Measurements from ENCODE around the gene FNDC1. TPM values are rescaled to one million over a fixed set of nuclear protein-coding genes. Genes with fewer than 3 reads are reported as not detected.

Gene FNDC1
- total and polyA plus RNA-seq, 2 of the 13 experiments (the other 11 are each of a cell fraction or from before 2014, with no cell fraction given): not detected

DNA sequence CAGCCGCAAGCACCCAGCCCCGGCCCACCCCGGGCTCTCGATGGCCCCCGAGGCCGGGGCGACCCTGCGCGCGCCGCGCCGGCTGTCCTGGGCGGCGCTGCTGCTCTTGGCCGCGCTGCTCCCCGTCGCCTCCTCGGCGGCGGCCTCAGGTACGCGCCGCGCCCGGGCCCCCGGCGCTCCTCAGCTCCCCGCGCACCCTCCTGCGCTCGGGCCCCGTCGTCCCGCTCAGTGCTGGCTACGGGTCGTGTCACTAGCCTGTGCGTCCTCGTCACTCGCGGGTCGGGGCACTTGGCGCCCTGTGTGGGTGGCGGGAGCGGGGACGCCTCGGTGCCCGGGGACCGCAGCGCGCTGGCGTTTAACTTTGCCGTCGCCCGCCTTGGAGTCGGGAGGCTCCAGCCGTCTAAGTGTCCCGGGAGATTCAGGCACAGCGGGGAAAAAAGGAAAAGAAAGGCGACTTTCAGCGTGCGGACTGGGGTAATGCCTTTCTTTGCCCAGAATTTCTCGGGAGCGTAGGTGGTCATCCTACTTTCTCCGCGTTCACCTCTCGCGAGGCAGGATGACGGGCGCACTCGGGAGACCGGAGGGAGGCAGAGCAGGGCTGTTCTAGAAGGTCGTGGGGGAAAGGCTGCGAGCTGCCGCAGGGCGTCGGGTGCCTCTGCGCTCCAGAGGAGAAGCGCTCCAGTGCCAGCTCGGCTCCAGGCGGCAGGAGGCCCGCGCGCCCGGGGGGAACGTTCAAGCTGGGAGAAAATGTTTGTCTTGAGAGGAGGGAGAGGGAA is 545 bp downstream of the FNDC1 start (continued):
- TF ChIP-seq, protein P1, sequence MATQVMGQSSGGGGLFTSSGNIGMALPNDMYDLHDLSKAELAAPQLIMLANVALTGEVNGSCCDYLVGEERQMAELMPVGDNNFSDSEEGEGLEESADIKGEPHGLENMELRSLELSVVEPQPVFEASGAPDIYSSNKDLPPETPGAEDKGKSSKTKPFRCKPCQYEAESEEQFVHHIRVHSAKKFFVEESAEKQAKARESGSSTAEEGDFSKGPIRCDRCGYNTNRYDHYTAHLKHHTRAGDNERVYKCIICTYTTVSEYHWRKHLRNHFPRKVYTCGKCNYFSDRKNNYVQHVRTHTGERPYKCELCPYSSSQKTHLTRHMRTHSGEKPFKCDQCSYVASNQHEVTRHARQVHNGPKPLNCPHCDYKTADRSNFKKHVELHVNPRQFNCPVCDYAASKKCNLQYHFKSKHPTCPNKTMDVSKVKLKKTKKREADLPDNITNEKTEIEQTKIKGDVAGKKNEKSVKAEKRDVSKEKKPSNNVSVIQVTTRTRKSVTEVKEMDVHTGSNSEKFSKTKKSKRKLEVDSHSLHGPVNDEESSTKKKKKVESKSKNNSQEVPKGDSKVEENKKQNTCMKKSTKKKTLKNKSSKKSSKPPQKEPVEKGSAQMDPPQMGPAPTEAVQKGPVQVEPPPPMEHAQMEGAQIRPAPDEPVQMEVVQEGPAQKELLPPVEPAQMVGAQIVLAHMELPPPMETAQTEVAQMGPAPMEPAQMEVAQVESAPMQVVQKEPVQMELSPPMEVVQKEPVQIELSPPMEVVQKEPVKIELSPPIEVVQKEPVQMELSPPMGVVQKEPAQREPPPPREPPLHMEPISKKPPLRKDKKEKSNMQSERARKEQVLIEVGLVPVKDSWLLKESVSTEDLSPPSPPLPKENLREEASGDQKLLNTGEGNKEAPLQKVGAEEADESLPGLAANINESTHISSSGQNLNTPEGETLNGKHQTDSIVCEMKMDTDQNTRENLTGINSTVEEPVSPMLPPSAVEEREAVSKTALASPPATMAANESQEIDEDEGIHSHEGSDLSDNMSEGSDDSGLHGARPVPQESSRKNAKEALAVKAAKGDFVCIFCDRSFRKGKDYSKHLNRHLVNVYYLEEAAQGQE (IDR thresholded peaks at IDR 0.05; ENCODE audit: borderline replicate concordance in 1 of 2, low read depth in 1 of 2, low read length in 2 of 2): no peak
- TF ChIP-seq ZNF598 (CRISPR knock-in tag; IDR thresholded peaks at IDR 0.05; ENCODE audit: borderline replicate concordance) (no peak), ZNF674 (CRISPR knock-in tag; IDR thresholded peaks at IDR 0.05; ENCODE audit: low read depth) (no peak), MEF2D (CRISPR knock-in tag; IDR thresholded peaks at IDR 0.05) (no peak), KLF6 (CRISPR knock-in tag; IDR thresholded peaks at IDR 0.05) (no peak), ARNT2 (CRISPR knock-in tag; IDR thresholded peaks at IDR 0.05; ENCODE audit: low read depth) (no peak), TBX3 (IDR thresholded peaks at IDR 0.05; ENCODE audit: borderline replicate concordance) (no peak), MIER3 (CRISPR knock-in tag; IDR thresholded peaks at IDR 0.05; ENCODE audit: borderline replicate concordance) (no peak), SP5 (CRISPR knock-in tag; IDR thresholded peaks at IDR 0.05; ENCODE audit: borderline replicate concordance, low read depth) (no peak), NCOA5 (CRISPR knock-in tag; IDR thresholded peaks at IDR 0.05) (no peak)
- TF ChIP-seq, protein P2, sequence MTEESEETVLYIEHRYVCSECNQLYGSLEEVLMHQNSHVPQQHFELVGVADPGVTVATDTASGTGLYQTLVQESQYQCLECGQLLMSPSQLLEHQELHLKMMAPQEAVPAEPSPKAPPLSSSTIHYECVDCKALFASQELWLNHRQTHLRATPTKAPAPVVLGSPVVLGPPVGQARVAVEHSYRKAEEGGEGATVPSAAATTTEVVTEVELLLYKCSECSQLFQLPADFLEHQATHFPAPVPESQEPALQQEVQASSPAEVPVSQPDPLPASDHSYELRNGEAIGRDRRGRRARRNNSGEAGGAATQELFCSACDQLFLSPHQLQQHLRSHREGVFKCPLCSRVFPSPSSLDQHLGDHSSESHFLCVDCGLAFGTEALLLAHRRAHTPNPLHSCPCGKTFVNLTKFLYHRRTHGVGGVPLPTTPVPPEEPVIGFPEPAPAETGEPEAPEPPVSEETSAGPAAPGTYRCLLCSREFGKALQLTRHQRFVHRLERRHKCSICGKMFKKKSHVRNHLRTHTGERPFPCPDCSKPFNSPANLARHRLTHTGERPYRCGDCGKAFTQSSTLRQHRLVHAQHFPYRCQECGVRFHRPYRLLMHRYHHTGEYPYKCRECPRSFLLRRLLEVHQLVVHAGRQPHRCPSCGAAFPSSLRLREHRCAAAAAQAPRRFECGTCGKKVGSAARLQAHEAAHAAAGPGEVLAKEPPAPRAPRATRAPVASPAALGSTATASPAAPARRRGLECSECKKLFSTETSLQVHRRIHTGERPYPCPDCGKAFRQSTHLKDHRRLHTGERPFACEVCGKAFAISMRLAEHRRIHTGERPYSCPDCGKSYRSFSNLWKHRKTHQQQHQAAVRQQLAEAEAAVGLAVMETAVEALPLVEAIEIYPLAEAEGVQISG (CRISPR knock-in tag; IDR thresholded peaks at IDR 0.05): no peak
